Inferior parietal cortex (tissue), 1 donor: Measurements from ENCODE around the gene ILKAP.

Experiments used
- DNase-seq: peaks from one replicate; pipeline ENCODE4 v3.0.0-alpha.2; 2016; ENCODE audit errors: extremely low spot score

Gene ILKAP

GRCh38 chr2:238152771-238153688, 50.5 kb downstream of the ILKAP start:
- DNase-seq, result no peak

GRCh38 chr2:238151628-238152235, 51.8 kb downstream of the ILKAP start:
- DNase-seq, result no peak

- no peak for DNase-seq
Measured at GRCh38 chr2:238151205-238151604, 52.3 kb downstream of the ILKAP start.

- no peak for DNase-seq
Measured at GRCh38 chr2:238150686-238151085, 52.8 kb downstream of the ILKAP start.

GRCh38 chr2:238149841-238150572, 53.5 kb downstream of the ILKAP start:
- no peak for DNase-seq

- DNase-seq, result no peak
Measured at GRCh38 chr2:238148981-238149380, 54.5 kb downstream of the ILKAP start.

GRCh38 chr2:238146884-238147544, 56.5 kb downstream of the ILKAP start:
- no peak for DNase-seq

GRCh38 chr2:238145851-238146250, 57.6 kb downstream of the ILKAP start:
- no peak for DNase-seq

- DNase-seq, result no peak
Measured at GRCh38 chr2:238145046-238145445, 58.4 kb downstream of the ILKAP start.

- DNase-seq, result no peak
Measured at GRCh38 chr2:238144262-238144661, 59.2 kb downstream of the ILKAP start.

- DNase-seq, result no peak
Measured at GRCh38 chr2:238143239-238143951, 60.1 kb downstream of the ILKAP start.

GRCh38 chr2:238142382-238143205, 60.9 kb downstream of the ILKAP start:
- DNase-seq, result no peak

- no peak for DNase-seq
Measured at GRCh38 chr2:238141541-238142318, 61.8 kb downstream of the ILKAP start.

GRCh38 chr2:238140721-238141540, 62.6 kb downstream of the ILKAP start:
- DNase-seq, result no peak

GRCh38 chr2:238140040-238140439, 63.5 kb downstream of the ILKAP start:
- no peak for DNase-seq

GRCh38 chr2:238139196-238140039, 64.1 kb downstream of the ILKAP start:
- no peak for DNase-seq

GRCh38 chr2:238138331-238139195, 64.9 kb downstream of the ILKAP start, which contains the start of gene KLHL30:
Gene KLHL30, plus strand, starts transcription at chr2:238138668. Its CDS starts 2,087 bp downstream, at chr2:238140755.
- DNase-seq, result no peak
